Left renal pelvis (tissue), 4 donors: ENCODE results near the gene DOCK2. TPM values are rescaled to one million over a fixed set of nuclear protein-coding genes. Genes with fewer than 3 reads are reported as not detected.

Experiments used
- DNase-seq, 4 donors: peaks; one replicate each; pipeline ENCODE4 v3.0.0-alpha.2; 2013; ENCODE audit warnings: low read depth in 4 of 4, low spot score in 3 of 4
- polyA plus RNA-seq, 4 donors: library from polyadenylated mRNA; unstranded; fragments of 120-200 nt; gene quantifications; one replicate each; pipeline ENCODE4 v1.2.1, GENCODE V29; 2013; ENCODE audit not compliant: insufficient read length in 4 of 4

Gene DOCK2
- polyA plus RNA-seq, 4 donors = 2.7 to 5.8 (median 3.0) TPM

DNA sequence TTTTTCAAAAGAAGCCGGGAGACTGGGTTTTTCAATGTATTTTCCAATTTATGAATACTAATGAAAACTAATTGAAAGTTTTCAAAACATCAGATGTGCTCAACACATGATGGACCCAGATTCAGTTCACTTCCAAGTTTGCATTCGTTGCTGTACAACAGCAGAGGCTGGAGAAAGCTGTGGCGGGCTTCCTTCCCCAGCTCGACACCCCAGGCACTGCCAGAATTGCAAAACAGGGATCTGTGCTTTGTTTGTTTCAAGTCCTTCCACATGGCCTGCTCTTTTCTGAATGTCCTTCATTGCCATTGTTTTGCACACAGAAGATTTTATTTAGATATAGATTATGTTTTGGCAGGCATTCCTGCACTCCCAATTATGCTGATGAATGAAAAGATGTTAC, 373.5 kb downstream of the DOCK2 start:
- no peak for DNase-seq

DNA sequence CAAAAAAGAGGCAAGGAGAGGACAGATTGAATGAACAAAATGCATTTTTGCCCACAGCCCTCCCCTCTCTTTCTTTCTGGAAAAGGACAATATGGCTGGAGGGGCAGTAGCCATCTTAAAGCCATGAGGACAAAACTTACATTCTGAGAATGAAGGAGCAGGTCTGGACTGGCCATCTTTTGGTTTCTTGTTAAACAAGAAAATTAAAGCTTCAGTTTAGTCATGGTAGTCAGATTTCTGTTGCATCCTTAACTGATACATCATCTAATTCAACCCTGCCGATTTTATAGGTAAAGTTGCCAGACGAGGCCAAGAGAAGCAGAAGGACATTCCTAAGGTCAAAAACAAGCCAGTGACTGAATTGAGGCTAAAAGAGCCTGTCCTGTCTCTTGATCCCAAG, 374.7 kb downstream of the DOCK2 start:
- DNase-seq = no peak

DNA sequence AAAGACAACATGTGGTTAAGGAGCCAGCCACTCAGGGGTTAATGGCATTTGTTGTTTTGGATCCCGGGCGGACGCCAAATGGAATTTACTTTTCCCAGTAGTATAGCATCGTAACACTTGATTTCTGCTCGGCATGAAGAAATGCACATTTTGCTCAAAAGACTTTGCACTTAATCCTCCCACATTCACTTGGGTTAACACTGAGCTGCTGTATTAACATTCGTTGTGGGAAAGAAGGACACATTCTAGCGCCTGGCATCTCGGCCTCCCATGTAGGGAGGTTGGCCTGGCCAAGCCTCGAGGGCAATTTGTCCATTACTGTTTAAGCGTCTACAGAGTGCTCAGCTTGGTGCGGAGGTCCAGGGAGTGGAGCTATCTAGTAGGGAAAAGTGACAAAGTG, 375.5 kb downstream of the DOCK2 start:
- DNase-seq = no peak

DNA sequence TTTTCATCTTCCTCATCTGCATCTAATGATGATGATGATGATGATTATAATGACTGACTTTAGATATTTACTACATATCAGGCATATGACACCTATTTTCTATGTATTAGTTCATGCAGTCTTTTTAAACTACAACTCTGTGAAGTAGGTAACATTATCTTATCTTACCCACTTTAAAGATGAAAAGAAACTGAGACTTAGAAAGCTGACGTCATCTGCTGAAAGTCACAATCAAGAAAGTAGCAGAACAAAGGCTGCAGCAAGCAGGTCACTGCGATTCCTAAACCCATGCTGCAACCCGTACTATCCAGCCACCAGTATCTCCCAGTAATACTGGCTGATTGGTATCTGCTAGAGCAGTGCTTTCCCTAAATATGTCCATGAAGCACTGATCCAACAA, 383.3 kb downstream of the DOCK2 start:
- DNase-seq = no peak

DNA sequence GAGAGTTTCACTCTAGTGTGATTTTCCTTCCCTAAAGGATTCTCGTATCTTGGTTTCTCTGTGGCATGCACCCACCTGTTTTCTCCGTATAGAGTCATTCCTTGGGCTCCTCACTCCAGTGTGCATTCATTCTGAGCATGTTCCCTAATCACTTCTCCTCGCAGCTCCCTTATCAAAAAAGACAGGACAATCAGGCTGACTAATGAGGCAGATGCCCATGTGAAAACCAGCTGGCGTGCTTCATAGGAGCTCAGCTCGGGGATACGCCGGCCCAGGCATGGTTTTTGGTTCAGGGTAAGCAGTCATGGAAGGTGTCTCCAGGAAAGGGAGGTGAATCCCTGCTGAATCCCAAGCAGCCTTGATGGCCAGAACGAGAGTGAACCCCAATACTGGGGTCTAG, 384.4 kb downstream of the DOCK2 start:
- DNase-seq = no peak

DNA sequence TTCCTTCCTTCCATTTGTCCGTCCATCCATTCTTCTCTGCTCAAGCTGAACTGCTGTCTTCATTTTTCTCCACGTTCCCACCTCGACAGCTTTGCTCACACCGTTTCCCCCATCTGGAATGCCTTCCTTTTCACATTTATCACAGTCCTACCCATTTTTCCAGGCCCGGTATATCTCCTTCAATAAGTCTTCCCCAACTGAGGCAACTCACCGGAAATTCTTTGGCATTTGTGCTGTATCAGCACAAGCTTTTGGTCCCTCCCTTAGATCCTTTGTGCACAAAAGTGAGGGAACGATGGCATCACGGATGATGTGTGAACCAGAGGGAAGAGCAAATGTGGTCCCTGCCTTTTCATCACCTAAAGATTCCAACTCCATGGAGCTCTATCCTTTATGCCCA, 388.8 kb downstream of the DOCK2 start:
- DNase-seq = no peak

DNA sequence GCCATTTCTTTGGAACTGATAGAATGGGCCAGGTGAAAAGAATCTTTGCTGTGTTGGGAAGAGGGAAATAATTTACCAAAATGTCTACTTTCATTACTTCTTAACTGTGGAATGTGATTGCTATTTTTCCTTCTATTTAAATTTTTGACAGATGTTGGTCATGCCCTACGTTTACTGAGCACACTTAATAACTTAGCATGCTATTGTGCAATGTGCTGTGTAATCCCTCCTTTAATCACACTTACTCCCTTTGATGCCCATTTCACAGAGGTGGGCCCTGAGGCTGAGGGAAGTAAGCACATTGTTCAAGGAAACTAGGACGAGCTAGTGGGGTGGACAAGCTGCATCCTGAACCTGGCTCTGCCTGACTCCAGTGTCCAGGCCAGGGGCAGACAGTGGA, 391.0 kb downstream of the DOCK2 start:
- no peak for DNase-seq

DNA sequence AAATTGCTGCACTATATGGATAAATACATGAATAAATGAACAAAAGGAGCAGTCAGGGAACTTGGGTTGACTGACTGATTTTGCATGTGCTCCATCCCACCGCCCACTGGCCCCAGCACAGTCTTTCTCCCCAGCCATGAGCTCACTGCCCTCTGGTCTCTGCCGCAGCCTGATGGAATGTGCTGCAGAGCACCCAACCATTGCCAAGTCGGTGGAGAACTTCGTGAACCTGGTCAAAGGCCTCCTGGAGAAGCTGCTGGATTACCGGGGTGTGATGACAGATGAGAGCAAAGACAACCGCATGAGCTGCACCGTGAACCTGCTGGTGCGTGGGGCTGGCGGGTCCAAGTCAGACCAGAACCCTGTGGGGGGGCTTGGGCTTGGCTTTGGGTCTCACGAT, 397.2 kb downstream of the DOCK2 start:
- DNase-seq = no peak

DNA sequence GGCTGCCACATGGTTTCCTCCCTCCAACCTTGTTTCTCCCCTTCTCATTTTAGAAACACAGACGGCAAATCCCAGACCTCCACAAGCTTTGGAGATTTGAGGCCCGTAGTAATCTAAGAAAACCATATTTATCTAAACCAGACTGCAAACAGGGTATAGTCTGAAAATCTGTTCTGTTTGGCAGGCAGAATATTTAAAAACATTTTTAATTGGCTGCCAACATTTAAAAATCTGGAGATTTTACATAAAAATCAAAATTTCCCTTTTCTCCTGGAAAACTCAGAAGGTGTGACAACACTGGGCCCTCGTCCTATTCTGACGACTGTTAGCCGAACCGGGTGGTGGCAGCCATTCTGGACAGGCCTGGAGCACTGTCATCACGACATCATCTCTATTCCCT, 401.2 kb downstream of the DOCK2 start:
- DNase-seq = no peak

DNA sequence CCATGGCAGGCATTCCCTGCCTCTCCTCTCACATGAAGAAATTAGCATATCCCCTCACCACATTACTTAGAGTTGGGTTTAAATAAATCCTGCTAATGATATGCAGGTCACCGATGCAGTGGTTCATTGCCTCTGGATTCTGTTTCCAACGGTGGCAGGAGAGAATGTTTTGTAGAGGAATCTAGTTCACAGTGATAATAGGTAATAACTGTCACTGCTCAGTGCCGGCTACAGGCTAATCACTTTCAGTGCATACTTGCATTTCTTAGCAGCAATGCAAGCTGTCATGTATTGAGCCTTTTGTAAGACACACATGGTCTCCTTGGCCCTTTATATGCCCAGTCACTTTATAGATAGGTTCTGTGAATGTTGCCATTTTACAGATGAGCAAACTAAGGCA, 402.8 kb downstream of the DOCK2 start:
- no peak for DNase-seq

DNA sequence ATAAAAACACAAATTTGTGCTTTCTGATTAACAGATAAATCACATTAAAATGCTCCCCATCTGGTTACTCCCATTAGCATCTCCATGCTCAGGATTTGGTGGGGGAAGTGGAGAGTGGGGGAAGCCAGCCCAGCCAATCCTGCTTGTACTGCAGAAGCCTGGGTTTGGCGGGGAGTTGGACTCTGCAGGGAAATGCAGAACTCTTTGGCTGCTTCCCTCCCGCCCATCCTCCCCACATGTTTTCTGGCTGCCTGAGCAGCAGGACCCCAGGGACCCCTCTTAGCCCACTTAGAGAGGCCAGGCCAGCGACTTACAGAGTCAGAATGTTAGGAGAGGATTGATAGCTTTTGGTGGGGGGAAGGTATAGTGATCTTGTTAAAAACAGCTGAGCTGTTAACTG, 409.2 kb downstream of the DOCK2 start:
- DNase-seq = no peak

DNA sequence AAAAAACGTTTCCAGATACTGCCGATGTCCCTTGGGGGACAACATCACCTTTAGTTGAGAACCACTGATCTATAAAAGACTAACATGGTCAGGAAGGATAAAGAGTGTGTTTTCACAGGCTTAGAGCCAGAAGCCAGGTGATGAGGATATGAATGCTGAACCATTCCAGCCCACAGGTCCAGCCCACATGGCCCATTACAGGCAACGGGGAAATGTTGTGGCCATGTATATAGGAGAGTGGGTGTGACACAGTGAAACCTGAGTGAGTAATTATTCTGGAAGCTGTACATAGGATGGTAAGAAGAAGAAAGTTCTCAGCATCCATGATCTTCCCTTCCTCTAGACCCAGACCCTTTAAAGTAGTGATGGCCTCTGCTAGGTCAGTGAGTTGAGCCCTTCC, 412.6 kb downstream of the DOCK2 start:
- no peak for DNase-seq

DNA sequence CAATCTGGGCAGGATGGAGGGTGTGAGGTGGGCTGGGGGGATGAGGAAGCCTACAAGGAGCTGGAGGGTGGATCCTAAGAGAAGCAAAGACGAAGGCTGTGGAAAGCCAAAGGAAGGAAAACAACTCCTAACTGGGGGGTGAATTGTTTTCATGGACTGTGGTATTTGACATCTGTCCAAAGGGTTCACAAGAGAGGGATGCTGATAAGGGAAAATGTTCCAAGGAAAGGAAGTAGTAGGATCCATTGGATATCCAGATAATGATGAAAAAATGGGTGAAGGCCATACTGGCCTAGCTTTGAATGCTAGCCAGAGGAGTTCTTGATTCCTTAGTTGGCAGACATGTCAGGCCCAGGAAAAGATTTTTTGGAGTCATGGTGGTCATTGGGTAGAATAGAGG, 416.8 kb downstream of the DOCK2 start:
- no peak for DNase-seq

DNA sequence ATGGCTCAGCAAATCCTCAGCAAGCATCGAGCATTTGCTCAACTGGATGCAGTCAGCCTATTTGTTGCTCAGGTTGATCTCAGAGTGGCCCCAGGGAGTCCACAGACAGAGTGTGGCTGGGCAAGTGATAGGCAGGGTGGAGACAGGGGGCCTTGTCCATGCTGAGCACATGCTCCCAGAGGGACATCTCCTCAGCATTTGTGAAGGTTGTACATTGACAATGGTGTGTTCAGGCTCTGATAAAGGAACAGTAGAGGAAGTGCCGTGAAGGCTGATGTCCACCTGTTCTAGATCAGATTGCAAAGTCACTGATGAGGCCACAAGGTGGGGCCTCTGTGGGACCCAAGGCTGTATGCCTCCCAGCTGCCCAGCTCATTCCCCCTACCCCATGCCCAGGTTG, 418.5 kb downstream of the DOCK2 start:
- DNase-seq = no peak

DNA sequence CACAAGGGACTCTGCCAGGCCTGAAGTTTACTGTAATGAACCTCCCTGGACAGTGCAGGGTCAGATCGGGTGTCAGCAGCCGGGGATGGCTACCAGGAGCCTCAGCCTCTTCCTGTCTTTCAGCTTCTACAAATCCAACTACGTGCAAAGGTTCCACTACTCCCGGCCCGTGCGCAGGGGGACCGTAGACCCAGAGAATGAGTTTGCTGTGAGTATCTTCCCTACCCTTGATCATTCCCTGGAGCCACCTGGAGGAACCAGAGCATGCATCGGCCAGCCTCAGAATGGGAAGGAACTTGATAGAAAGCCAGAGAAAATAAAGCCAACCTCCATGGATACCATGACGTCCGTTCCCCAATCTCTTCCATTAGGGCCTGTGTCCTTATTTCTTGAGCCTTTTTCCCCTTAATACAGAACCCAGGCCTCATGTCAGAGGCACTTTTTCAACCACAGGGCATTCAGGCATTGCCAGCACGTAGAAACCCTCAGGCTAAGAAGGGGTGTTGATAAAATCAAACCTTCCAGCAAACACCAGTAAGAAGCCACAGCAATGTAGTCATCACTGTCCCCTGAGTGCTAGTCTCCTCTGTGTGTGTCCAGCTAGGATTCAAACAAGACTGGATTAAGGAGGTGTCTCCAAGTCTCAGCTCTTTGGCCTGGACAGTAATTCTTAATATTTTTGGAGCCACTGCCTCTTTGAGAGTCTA, 419.6 kb downstream of the DOCK2 start:
- DNase-seq = no peak

DNA sequence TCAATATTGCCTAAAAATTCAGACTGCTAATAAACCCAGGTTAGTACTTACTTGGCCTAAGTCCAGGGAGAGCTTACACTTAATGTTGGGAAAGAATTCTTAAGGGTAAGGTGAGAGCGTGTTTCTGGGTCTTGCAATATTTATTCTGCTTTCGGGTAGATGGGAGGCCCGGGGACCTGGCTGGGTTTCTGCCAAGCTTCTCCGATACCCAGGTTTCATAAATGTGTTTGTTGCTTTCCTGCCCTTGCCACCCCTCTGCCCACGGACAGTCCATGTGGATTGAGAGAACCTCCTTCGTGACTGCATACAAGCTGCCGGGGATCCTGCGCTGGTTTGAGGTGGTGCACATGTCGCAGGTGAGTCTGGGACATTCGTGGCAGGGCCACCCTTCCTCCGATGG, 420.2 kb downstream of the DOCK2 start:
- no peak for DNase-seq

DNA sequence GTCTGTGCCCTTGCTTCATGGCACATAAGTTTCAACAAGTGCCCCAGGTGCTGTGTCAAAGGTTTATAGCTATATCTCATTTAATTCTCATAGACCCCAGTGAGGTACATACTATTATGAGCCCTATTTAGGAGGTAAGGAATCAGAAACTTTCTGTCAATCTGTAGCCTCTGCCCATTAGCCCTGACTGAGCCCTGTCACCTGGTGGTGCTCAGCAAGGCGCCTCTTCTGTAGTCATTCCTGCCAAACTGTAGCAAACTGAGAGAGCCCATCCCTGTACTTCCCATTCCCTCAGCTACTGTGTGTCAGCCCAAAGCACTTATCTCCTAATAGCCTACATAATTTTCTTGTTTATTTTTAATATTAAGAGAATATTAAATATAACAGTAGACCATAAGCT, 422.1 kb downstream of the DOCK2 start:
- DNase-seq = no peak

DNA sequence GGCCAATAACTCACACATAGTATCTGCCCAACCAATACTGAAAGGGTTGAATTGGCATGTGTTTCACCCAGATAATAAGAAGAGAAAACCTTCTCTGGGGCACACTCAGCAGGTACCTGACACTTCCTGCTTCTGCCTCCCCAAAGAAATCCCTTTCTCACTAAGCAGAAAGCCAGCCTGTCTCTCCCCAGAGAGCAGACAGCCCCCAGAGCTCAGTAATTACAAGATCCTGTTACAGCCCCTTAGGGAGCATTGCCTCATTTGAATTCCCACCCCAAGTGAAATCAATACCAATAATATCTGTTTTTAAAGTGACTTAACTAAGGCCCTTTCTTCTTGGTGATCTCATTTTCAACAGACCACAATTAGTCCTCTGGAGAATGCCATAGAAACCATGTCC, 430.1 kb downstream of the DOCK2 start:
- no peak for DNase-seq

DNA sequence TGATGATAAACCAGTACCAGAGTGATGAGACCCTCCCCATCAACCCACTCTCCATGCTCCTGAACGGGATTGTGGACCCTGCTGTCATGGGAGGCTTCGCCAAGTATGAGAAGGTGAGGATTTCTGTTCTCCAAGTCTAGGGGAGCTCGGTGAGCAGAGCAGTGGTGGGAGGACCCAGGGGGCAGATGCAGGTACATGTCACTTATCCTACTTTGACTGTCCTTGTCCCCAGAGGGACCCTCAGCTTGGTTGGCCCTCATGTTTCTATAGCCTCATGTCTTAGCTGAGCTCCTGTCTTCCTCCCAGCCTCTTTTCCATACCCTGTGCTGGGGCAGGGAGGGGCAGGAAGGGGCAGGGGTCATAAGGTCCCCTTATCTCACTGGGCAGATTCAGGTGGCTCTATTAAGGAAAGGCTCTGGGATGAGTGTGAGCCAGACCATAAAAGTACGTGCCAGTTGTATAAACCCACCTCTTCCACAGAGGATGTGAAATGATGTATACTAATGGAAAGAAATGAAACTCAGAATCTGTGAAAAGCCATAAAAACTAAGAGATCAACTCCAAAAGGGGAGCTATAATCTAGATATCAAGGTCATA, 430.6 kb downstream of the DOCK2 start:
- no peak for DNase-seq

DNA sequence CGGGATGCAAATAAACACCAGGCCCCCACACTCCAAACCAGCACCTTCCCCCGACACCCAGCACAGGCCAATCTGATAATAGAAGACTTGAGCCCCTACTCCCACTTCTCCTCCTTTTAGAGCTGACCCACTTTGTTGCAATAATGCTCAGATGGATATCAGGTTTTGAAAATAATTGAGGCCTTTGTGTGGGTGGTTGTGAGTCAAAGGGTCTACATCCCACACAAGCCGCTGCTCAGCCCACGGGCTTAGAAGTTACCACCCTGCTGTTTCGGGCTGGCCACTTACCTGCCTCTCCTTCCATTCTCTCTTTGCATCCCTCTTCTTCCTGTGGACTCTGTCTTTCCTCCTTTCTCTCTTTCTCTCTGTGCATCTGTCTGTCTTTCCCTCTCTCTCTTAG, 432.4 kb downstream of the DOCK2 start:
- no peak for DNase-seq

DNA sequence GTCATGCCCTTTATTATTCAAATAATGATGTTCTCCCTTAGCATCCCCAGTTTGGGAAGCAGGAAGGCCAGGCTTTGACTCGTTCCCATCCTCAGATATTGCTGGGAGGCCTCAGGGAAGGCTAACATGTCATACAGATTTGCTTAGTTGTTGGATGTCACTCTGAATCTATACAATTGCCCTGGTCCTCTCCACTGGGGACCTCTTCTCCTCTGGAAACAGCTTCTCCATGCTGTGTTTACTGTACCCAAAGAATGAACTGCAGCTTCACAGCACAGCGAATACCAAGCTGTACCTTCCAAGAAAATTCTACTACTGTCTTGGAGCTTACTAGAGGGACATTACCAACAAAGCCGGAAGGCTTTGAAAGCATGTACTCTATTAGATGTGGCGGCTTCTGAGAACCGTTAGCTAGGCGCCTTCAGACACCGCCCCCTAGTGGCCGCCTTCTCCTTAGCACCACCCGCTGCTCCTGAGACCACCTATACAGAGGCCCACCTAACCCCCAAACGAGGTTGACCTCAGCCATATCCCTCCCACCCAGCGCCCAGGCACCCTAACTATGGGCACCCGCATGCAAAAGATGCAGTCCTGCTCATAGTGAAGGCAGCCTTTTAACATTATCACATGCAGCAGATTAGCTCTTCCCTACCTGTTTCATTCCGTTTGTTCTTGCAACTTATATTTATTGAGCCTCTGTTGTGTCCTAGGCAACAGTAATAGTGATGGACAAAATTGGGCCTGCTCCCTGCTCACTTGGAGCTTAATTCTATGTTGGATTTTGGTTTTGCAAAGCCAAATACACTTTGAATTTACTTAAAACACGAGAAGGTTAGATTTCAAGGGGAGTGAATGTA, 433.7 kb downstream of the DOCK2 start:
- peak in 3 of 4 donors; percentile 27 to 35 (median 33) for DNase-seq

DNA sequence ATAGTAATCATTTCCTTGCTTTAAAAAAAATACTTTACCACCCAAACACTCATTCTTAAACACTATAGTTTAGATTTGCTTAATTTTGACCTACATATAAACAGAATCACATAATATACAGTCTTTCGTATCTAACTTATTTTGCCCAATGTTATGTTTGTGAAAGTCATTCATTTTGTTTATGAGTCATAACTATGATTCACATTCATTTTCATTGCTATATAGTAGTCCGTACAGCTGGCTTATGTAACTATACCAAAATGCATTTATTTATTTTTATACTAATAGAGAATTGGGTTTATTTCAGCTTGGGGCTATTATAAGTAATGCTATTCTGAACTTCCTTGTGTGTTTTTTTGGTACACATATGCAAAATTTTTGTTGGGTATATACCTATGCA, 434.7 kb downstream of the DOCK2 start:
- DNase-seq = no peak
